Sigmoid colon (tissue), 4 donors: ENCODE data around the gene PACS1.

Experiments
- CTCF ChIP-seq, 4 experiments: fragments of 450-650 bp in 3 of 4; fragments of 200-600 bp in 1 of 4; IDR thresholded peaks; one replicate each; pipeline ENCODE4 v1.5.1; 2016 to 2019; ENCODE audit warnings: antibody characterized with exemption in 4 of 4, mild to moderate bottlenecking in 3 of 4, moderate library complexity in 2 of 4
- EP300 ChIP-seq, 4 donors: sonication (generic); formaldehyde crosslinking; IDR thresholded peaks; one replicate each; pipeline ENCODE4 v1.6.1; 2017; ENCODE audit warnings: antibody characterized with exemption in 4 of 4
- POLR2A ChIP-seq, 2 donors: fragments of 450-650 bp; IDR thresholded peaks; one replicate each; pipeline ENCODE4 v1.6.1; 2016; ENCODE audit warnings: antibody characterized with exemption in 2 of 2, mild to moderate bottlenecking in 2 of 2, moderate library complexity in 2 of 2

- TF ChIP-seq CTCF (IDR thresholded peaks at IDR 0.05) (no peak), POLR2A (IDR thresholded peaks at IDR 0.05) (no peak), EP300 (IDR thresholded peaks at IDR 0.05) (no peak)
These were observed 160.1 kb downstream of the PACS1 start for GRCh38 chr11:66230156-66230555.
